MM.1S (cell line): ENCODE results near the gene TMEM200A.

ENCODE experiments used
- DNase-seq: peaks from one replicate; pipeline ENCODE4 v3.0.0-alpha.2; 2015
- H2AFZ ChIP-seq: fragments of 300-600 bp; sonication (generic); 2 replicates; pipeline ENCODE4 v1.6.0; 2016; ENCODE audit warnings: antibody characterized with exemption, low read length
- H3F3A ChIP-seq: fragments of 300-600 bp; sonication (generic); 2 replicates; pipeline ENCODE4 v1.6.1; 2016; ENCODE audit warnings: mild to moderate bottlenecking, antibody characterized with exemption, low read length, moderate library complexity, mixed read lengths; ENCODE audit not compliant: insufficient read depth
- H3K27ac ChIP-seq: fragments of 300-600 bp; sonication (generic); 2 replicates; pipeline ENCODE4 v1.5.1; 2016; ENCODE audit warnings: mild to moderate bottlenecking, low read length
- H3K27me3 ChIP-seq: fragments of 300-600 bp; sonication (generic); replicated peaks from 2 replicates; pipeline ENCODE4 v1.6.0; 2016; ENCODE audit warnings: low read length; ENCODE audit not compliant: insufficient read depth
- H3K36me3 ChIP-seq: fragments of 300-600 bp; sonication (generic); replicated peaks from 2 replicates; pipeline ENCODE4 v1.6.1; 2016; ENCODE audit warnings: mild to moderate bottlenecking, low read length, mixed read lengths; ENCODE audit not compliant: insufficient read depth
- H3K4me1 ChIP-seq: fragments of 300-600 bp; sonication (generic); 2 replicates; pipeline ENCODE4 v1.6.1; 2016; ENCODE audit warnings: low read length, mixed read lengths
- H3K4me2 ChIP-seq: fragments of 300-600 bp; sonication (generic); 2 replicates; pipeline ENCODE4 v1.6.0; 2016; ENCODE audit warnings: low read depth, low read length
- H3K4me3 ChIP-seq: fragments of 300-600 bp; sonication (generic); 2 replicates; pipeline ENCODE4 v1.5.1; 2016; ENCODE audit warnings: low read length, mixed read lengths
- H3K79me2 ChIP-seq: fragments of 300-600 bp; sonication (generic); 2 replicates; pipeline ENCODE4 v1.6.1; 2016; ENCODE audit warnings: mixed run types, low read length, mixed read lengths
- H3K9ac ChIP-seq: fragments of 300-600 bp; sonication (generic); 2 replicates; pipeline ENCODE4 v1.6.1; 2016; ENCODE audit warnings: low read length, mixed read lengths
- H3K9me2 ChIP-seq: fragments of 300-600 bp; sonication (generic); replicated peaks from 2 replicates; pipeline ENCODE4 v1.6.1; 2016; ENCODE audit warnings: mild to moderate bottlenecking, low read length, mixed read lengths; ENCODE audit not compliant: insufficient read depth
- H3K9me3 ChIP-seq: fragments of 300-600 bp; sonication (generic); replicated peaks from 2 replicates; pipeline ENCODE4 v1.6.1; 2016; ENCODE audit warnings: mild to moderate bottlenecking, low read length, mixed read lengths; ENCODE audit not compliant: insufficient read depth
- H4K20me1 ChIP-seq: fragments of 300-600 bp; sonication (generic); 2 replicates; pipeline ENCODE4 v1.6.1; 2016; ENCODE audit warnings: mild to moderate bottlenecking, low read length, moderate library complexity, mixed read lengths; ENCODE audit not compliant: insufficient read depth
- EZH2 ChIP-seq: fragments of 300-600 bp; sonication (generic); optimal IDR thresholded peaks from 2 replicates; pipeline ENCODE3; 2017; ENCODE audit warnings: low read depth, mild to moderate bottlenecking, antibody characterized with exemption, low read length, mixed read lengths
- EZH2phosphoT487 ChIP-seq: fragments of 300-600 bp; sonication (generic); IDR thresholded peaks from 2 replicates; pipeline ENCODE4 v1.6.1; 2018; ENCODE audit warnings: antibody characterized with exemption, low read length
- TF ChIP-seq, protein P1 (sequence below): fragments of 300-600 bp; sonication (generic); IDR thresholded peaks from 2 replicates; pipeline ENCODE4 v1.5.1; 2016; ENCODE audit warnings: antibody characterized with exemption, low read length, mixed read lengths

The TMEM200A gene

DNA sequence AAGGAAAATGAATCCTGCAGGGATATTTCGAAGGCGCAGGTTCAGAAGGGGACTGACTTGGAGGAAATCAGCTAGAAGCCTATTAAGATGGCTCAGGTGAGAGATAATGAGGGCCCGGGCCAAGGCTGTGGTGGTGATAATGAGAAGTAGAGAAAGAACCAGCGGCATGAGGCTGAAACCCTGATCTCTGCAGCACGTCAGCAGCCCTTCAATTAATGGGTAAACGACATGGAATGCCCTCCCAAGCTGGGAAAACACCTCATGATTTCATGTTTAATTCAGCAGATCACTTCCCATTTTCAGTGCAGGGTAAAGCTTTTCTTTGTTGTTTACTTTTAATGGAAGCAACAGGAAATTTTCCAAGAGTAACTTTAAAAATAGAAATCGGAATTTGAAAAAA is 104.9 kb downstream of the TMEM200A start:
- H3F3A ChIP-seq, result no peaks in the 10 kb centered on the region
- H2AFZ ChIP-seq, result no peak overlapping the region
- no peak overlapping the region for H3K9ac ChIP-seq
- H3K27ac ChIP-seq, result no peak overlapping the region
- H3K36me3 ChIP-seq, result no peaks in the 10 kb centered on the region
- no peaks in the 10 kb centered on the region for H3K27me3 ChIP-seq
- H3K9me3 ChIP-seq, result no peaks in the 10 kb centered on the region
- no peaks in the 10 kb centered on the region for H3K4me1 ChIP-seq
- H3K9me2 ChIP-seq, result no peaks in the 10 kb centered on the region
- H3K79me2 ChIP-seq, result no peaks in the 10 kb centered on the region
- TF ChIP-seq, protein P1, sequence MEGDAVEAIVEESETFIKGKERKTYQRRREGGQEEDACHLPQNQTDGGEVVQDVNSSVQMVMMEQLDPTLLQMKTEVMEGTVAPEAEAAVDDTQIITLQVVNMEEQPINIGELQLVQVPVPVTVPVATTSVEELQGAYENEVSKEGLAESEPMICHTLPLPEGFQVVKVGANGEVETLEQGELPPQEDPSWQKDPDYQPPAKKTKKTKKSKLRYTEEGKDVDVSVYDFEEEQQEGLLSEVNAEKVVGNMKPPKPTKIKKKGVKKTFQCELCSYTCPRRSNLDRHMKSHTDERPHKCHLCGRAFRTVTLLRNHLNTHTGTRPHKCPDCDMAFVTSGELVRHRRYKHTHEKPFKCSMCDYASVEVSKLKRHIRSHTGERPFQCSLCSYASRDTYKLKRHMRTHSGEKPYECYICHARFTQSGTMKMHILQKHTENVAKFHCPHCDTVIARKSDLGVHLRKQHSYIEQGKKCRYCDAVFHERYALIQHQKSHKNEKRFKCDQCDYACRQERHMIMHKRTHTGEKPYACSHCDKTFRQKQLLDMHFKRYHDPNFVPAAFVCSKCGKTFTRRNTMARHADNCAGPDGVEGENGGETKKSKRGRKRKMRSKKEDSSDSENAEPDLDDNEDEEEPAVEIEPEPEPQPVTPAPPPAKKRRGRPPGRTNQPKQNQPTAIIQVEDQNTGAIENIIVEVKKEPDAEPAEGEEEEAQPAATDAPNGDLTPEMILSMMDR, result no peak
- no peak for TF ChIP-seq EZH2phosphoT487
- TF ChIP-seq EZH2, result no peak
- H4K20me1 ChIP-seq, result no peaks in the 10 kb centered on the region
- no peak overlapping the region for H3K4me3 ChIP-seq
- H3K4me2 ChIP-seq, result no peak overlapping the region
- DNase-seq, result no peak

DNA sequence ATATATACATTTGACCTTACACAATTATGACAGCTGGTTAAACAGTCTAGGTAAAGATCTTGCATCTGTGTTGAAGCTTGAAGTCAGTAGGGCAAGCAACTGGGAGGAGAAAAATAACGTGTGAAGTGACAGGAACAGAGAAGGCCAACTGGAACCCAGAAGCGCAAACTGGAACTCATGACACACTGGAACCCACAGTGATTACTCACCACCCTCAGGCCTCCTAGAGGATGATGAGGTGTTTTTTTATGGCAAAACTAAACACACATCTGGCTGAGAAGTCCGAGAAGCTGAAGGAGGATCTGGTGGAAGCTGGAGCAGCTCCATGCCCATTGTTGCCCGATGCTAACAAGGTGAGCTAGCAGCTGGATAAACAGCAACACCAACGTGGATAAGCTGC is 108.1 kb downstream of the TMEM200A start:
- Histone ChIP-seq H3K4me2 (no peak overlapping the region), H2AFZ (no peak overlapping the region), H3K27me3 (no peaks in the 10 kb centered on the region), H3K9ac (no peak overlapping the region), H3K4me1 (no peaks in the 10 kb centered on the region), H3K27ac (no peak overlapping the region), H3K9me3 (no peaks in the 10 kb centered on the region), H3F3A (no peaks in the 10 kb centered on the region), H3K9me2 (no peaks in the 10 kb centered on the region), H4K20me1 (no peaks in the 10 kb centered on the region), H3K36me3 (no peaks in the 10 kb centered on the region), H3K4me3 (no peak overlapping the region), H3K79me2 (no peaks in the 10 kb centered on the region)
- no peak for DNase-seq
- TF ChIP-seq EZH2 (no peak), EZH2phosphoT487 (no peak)
- TF ChIP-seq, protein P1, result no peak

DNA sequence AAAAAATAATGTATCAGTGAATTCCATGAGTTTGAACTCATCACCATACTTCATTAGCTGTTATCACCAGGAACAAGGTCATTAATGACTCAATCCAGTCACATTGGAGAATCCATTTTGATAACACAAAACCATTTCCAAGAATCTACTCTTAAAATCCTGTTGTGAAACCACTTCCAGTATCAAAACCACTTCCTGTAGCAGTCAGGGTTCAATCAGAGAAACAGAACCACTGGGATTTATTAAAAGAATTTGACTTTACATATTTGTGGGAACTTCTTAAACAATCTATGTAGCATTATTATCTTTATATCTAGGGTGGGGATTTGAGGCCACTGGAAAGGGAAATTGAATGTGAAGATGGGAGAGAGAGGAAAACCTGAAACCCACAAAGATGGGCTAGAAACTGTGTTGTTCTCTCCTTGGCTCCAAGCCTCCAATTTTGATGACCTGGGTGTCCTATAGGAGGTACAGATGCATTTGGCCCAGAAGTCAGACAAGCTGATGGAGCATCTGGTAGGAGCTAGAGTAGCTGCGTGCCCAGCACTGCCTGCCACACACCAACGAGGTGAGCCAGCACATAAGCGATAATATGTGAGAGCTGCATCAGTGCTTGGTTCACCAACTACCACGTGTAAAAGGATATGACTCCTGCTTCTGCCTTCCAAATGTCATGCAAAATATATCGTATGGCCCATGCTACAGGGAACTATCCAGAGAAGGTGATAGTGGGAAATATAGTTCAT is 117.0 kb downstream of the TMEM200A start:
- no peak overlapping the region for H3K4me3 ChIP-seq
- H2AFZ ChIP-seq, result no peak overlapping the region
- H3K27me3 ChIP-seq, result no peaks in the 10 kb centered on the region
- no peaks in the 10 kb centered on the region for H3K9me3 ChIP-seq
- H3K4me1 ChIP-seq, result no peaks in the 10 kb centered on the region
- H3K27ac ChIP-seq, result no peak overlapping the region
- DNase-seq, result no peak
- no peaks in the 10 kb centered on the region for H3K9me2 ChIP-seq
- no peak overlapping the region for H3K4me2 ChIP-seq
- H3K36me3 ChIP-seq, result no peaks in the 10 kb centered on the region
- no peaks in the 10 kb centered on the region for H3F3A ChIP-seq
- H4K20me1 ChIP-seq, result no peaks in the 10 kb centered on the region
- no peak overlapping the region for H3K9ac ChIP-seq
- no peaks in the 10 kb centered on the region for H3K79me2 ChIP-seq
- TF ChIP-seq EZH2, result no peak
- TF ChIP-seq, protein P1, result no peak
- no peak for TF ChIP-seq EZH2phosphoT487
